GM18502 (cell line): ENCODE measurements around the gene SUPT4H1.
A peak's percentile ranks its signal among the peaks of the same experiment; 100 is the strongest.
"Not testable (repeated sequence)": the region's sequence is repeated elsewhere in the genome, so short reads cannot be mapped to it uniquely, and the experiment has no call there.

Experiments
- ATAC-seq: cut with Tn5 transposase; IDR thresholded peaks from one replicate; pipeline ENCODE4 v1.9.1; 2021; ENCODE audit warnings: mild to moderate bottlenecking; ENCODE audit not compliant: unreplicated experiment, poor library complexity

The SUPT4H1 gene

DNA sequence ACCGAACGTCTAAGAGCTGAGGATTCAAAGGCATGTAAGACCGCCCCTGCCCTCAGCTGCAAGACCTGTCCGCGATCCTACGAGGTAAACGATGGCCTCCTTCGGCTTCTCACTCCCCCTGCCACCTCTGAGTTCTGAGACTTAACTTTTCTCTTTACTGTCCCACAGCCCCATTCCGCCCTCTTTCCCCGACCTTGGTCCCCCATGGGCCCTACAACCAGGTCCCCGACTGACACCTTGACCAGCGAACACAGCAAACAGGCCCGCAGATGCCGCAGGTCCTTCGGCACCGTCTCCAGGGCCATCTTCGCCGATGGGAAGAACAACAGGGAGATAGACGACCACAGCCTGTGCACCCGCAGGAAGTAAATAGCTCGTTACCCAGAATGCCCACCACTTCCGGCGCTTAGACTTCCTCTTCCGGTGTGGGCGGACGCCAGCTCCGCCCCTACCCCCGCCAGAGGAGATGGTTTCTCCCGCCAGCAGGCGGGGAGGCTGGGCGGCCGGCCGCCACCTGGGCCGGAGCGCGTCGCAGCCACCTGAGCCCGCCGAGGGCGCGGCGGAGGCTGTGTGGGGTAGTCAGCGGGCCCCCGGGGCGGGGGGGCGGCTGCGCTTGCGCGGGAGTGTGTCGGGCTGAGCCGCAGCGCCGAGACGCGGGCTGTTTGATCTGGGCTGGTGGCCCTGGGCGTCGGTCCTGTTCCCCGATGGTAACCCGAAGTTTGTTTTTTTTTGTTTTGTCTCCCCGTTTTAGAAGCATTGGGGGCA, at the start of gene SUPT4H1:
TSS of gene SUPT4H1 (minus strand) at position 371 of the 765 bp plus-strand sequence. CDS start at position 305, 66 bp downstream.
- ATAC-seq, result peak; percentile 87

DNA sequence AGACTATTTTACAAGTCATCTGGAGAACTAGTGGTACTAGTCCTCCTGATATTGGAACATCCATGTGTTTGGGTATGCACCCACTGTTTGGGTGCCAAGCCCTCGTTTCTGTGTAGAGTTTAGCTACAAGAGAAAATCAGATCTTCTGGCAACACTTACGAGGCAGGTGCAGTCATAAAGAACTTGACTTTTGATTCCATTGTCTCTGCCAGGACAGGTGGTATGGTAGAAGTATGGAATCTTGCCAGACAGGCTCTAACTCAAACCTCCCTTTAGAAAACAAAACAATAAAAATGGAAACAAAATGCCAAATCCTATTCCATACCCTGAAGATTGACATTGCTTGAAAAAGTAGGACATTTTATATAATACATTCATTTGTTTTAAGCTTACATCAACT, 49.3 kb upstream of the SUPT4H1 start:
- no peak for ATAC-seq

DNA sequence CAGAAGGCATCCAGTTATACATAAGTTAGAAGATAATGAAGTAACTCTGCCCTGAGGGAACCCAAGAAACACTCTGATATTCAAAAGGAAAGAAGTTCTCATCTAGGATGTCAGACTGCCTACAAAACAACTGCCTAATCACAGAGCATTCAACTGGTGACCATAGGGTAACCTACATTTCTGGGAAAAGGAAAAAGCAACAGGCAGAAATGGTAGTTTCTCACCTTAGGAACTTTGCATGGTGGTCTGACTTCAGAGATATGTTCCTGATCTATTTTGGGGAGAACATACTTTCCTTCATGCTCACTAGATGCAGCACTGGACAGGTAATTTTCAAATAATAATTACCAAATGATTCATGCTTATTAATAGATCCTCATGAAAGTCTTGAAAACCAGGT, 48.8 kb upstream of the SUPT4H1 start:
- no peak for ATAC-seq

DNA sequence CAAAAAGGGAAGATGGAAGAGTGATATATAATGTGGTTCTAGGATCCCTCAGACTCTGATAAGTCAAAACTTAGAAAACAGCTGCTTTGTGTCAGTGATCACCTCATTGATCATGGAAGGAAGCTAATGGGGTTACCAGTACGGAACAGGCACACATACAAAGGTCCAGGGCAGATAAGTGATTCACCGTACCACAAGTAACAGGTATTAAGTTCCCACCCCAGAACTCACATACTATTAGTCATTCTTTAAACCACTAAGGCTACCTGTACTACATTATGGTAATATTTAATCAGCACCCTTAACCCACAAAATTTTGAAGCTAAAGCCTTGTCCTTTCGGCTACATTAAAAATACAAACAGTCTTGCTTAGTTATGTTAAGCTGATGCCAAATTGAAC, 48.0 kb upstream of the SUPT4H1 start:
- no peak for ATAC-seq

DNA sequence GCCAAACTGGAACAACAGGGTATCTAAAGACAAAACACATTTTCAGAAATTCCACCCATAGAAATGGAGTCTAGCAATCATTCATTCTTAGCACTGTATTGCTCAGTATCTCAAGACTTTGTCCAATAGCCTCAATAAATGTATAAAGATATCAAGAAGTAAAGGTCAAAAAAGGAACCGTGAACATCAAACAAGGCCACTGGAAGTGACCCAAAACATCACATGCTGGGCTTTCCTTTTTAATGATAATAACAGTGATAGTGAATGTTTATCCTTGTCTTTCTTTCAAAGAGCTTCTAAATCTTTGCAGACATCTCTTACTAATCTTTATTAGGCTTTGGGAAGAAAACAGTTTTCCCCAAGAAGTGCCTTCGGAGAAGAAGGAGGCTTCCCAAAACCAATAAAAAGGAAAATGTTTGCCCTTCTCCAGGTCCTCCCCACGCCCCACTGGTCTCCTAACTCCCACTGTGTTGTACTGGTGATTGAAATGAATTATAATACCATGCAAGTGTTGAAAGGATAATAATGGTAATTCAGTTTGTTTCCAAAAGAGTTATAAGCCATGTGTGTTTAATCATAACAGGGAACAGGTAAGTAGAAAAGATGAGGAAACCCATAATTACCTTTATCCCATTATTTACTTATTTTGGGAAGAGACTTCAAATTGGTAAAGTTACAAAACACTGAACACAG, 46.7 kb upstream of the SUPT4H1 start:
- ATAC-seq, result no peak

DNA sequence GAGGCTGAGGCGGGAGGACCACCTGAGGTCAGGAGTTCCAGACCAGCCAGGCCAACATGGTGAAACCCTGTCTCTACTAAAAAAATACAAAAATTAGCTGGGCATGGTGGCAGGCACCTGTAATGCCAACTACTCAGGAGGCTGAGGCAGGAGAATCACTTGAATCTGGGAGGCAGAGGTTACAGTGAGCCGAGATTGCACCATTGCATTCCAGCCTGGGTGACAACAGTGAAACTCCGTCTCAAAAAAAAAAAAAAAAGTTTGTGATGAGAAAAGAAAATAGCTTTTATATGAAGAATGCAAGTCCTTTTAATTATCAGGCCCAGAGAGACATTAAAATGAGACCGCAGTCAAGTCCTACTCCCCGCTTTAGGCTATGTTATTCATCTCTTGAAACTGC, 45.4 kb upstream of the SUPT4H1 start:
- not testable (repeated sequence) for ATAC-seq

DNA sequence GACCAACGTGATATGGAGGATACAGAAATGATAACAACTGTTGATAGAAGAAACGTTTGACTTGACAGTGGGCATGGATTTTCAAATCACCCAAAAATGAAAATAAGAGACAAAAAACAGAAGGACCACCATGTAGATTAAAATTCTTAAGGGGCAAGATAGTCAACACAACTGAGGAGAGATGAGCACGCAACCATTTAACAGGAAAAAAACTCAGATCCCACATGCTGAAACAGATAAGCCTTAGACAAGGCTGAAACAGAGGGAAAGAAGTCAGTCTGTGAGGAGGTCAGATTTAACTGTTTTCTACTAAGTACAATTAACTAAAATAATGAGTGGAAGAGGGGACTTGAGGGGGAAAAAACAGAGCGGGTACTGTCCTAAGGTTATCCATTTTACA, 44.2 kb upstream of the SUPT4H1 start:
- no peak for ATAC-seq

DNA sequence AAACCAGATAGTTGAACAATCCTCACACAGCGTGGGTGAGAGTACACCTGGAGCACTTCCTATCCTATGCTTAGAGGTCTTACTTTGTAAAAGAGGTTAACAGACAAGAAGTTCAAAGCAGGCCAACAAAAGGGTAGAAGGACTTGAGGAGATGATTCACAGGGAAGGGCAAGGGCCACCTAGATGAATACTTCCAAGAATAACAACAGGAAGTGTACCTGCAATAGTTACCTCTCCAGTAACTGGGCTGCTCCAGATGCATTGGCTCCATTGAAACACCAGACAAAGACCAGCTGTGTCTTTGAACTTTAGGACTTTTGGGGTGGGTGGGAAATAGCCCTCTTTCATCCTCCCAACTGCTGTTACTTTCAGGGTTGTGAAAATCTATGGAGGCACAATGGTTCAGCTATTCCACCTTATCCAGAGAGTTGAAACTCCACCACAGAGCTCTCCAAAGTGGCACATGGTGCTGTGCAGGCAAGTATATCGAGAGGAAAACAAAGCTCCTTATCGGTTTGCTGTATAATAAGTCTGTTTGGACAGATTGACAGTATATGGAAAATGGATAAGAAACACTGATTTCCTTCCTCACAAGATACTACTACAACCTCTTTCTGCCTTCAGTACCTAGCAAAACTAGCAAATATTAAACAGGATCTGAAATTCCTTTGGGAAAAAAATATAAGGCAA, 42.7 kb upstream of the SUPT4H1 start:
- no peak for ATAC-seq

DNA sequence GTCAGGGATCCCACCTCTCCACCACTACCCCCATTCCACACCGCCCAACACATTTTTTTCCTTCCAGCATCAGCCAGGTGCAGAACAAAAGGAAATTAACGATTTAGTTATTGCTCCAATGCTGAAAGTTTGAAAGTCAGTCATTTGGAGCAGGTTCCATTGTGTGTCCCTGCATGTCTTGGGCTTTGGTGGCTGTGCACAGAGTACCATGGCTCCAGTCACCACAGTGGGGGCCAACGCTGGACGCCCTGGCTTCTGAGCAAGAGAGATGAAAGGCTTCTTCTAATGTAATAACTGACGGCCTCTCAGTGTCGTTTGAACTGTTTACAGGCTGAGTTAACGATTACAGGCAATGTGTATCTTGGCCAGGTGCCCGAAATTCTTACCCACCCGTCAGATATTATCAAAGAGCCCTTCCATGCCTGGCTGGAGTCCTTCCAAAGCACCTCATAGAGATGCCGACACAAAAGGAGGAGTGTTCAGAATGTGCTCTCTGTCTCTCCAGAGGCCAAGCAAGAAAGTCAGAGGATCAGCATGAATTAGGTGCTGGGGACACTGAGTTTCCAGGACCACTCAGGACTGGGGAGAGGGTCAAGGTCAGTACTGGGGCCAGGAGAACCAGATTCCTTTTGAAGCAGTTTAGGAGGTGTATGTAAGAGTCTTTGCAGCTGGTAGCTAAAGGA, 39.4 kb upstream of the SUPT4H1 start:
- no peak for ATAC-seq

DNA sequence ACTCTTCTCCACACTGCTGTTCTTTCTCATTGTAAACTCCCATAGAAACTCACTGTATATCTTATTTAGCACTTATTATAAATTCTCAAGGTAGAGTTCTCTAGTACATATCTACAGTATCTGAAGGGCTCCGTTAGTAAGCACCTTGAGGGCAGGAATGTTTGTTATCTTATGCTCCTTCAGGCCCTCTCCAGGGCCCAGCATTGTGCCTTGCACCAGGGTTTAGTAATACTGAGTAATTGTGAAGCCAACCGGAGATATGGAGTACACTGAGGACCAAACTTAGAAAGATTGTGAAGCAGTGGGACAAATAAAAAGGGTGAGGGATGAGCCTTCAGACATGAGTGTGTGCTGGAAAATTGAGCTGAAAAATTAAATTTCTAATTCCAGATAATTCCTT, 38.9 kb upstream of the SUPT4H1 start:
- ATAC-seq, result no peak

DNA sequence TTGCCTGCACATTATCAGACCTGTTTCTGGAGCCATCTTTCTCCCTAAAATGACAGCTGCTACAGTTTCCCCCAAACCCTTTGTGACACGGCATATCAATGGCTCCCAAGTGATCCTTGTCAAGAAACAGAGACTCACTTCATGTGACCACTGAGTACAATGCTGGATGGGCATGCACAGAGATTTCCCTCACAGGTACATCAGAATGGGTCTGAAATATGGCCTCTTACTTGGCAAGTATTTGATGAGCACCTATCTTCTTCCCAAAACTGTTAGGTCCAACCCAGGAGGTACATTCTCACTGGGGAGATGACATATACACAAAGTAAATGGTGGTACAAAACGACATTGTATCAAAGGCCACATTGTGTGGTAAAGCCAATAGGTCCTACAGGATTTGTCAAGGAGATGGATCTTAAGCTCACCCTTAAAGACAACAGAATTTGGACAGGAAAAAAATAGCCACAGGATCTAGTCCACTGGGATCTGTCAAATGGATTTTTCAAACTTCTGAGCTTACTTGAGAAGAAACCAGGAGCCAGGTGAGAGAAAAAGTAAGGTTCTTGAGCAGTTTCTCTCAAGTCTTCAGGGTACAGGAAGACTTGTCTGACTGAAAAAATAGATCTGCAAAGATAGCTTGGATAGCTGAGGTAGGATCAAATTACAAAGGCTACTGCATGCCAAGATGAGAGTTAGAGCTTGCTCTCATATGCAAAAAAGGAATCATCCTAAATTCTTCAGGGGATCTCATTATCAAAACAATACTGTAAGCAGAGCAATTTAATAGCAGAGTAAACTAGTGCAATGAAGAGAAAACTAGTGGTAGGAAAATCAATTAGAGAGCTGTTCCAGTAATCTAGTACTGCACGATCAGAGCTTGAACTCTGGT, 36.5 kb upstream of the SUPT4H1 start:
- ATAC-seq, result no peak

DNA sequence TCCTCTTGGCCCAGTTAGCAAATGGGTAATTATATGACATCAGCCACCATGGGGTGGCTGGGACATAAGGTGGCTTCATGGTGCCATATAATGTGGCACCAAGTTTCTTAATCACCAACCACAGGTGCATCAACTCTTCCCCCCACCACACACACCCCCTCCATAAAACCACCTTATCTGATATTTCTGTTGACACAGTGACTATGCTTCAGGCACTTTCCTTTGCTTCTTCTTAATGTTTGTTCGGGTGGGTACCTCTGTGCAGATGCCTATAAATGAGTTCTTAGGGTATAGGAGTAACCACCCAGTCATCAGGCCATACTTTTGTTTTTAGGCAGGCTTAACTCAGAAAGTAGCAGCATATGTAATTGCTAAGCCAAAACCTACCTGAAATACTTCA, 35.8 kb upstream of the SUPT4H1 start:
- no peak for ATAC-seq

DNA sequence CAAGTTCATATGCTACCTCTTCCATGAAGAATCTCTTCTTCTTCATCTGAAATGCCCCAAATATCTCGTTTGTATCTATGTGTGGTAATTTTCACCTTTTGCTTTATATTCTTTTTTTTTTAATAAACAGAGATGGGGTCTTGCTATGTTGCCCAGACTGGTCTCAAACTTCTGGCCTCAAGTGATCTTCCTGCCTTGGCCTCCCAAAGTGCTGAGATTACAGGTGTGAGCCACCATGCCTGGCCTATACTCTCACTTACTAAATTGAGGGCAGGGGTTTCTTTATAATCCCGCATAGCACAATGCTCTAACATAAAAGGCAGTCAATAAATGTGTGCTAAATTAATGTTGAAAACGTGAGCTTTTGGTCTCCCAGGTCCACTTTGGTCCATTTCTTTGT, 34.7 kb upstream of the SUPT4H1 start:
- no peak for ATAC-seq

DNA sequence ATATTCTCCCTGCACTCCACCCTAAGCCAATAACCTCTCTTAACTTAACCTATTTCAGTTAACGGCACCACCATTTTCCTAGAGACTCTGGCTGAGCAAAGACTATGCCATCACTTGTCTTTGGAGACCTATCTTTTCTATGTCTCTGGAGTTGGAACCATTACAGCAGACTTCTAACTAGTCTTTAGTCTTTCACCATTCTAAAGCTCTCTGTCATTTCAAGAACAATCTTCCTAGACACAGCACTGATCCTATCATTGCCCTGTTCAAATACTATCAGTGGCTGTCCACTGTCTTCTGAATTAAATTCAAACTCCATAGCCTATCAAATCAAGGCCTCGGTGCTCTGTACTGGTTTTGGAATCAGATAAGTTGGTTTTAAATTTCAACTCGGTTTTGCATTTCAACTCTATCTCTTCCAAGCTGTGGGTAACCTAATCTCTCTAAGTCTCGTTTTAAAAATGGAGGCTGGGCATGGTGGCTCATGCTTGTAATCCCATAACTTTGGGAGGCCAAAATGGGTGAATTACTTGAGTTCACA, 33.4 kb upstream of the SUPT4H1 start:
- ATAC-seq, result no peak

DNA sequence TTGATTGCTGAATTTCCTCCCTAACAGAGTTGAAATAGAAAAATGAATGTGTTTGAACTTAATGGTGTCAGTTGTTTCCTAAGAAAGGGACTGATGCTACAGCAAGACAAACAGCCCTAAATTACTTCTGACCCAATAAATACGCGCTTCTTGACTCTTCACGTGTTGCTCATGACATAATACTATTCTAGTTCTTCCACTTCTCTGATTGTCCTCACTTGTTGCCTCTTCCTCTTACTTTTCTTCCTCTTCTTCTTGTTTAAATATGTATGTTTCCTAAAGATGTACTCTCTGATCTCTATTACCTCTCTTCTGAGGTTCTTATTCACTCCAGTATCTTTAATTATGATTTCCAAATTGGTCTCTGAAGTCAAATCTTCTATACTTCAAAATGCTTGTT, 32.9 kb upstream of the SUPT4H1 start:
- ATAC-seq, result no peak

DNA sequence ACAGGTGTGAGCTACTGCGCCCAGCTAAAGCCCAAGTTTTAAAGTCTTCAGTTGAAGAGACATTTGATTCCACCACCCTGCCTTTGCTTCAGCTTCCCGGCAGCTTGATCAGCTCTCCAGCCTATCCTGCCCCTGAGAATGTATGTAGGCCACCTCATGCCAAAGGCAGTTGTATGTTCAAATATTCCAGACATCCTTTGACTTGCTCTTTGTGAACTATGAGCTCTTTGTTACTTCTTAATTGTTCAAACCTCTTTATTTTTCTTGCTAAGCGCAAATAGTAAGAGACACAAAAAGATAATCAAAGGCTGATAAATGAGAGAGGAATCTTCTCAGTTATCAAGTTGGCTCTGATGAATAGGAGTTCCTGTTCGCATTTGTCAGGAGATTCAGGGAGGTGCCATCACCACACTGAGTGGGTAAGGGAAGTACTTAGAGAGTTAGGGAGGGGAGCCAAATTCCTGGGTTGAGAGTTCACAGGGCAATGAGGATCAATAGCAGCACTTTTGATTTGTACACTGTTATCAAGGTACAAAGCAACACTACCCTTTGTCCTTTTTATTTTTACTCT, 32.0 kb upstream of the SUPT4H1 start:
- no peak for ATAC-seq

DNA sequence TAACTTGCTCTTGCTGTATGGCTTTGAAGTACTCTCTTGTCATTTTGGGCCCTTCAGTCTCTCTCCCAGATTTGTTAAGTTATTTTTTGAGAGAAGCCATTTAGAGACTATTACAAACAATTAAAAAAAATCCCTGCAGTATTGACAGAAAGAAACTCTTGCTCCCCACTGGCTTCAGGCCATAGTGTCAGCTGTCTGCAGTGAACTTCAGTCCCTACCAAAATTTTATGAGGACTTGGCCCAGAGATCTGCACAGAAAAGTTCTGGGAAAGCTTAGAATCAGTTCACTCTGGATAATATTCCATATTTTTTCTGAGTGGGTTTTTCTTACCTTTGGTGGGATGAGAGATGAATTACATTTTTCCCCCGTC, 30.9 kb upstream of the SUPT4H1 start:
- no peak for ATAC-seq

DNA sequence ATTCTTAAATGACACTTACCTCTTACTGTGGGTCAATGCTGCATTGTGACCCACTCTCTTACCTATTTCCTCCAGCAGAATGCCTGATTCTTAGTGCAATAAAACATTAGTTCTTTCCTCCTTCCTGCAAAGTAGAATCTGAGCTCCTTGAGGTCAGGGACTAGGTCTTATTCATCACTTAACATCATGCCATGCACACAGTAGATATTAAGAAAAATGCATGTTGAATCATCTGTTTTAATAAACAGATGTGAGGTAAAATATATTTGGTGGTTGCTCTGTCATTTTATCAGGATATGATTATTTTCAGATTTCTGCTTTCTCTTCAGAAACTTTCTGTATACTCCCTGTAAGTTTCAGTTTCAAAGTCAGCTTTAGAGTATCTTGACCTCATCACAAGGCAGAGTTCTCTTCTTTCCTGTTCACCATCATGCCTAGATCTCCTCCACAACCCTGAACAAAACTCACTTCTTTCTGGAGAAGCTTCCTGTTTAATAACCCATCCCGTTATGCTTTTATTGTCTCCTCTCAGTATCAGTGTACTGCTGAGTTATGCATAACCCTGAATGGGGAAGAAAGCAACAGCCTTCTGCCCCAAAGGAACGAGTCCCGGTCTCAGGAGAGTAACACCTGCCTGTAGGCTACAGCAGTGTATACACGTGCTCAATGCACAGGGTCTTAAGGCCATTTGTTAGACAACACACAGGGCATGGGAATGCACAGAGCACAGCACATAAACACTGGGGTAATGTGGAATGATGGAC, 30.3 kb upstream of the SUPT4H1 start:
- ATAC-seq, result peak; percentile 69
